Psoas muscle (tissue), 8 donors: Measurements from ENCODE around the gene DCUN1D2. TPM values are rescaled to one million over a fixed set of nuclear protein-coding genes. Genes with fewer than 3 reads are reported as not detected.

Experiments used
- ATAC-seq, 4 donors: fragments of 200-7000 bp; cut with Tn5 transposase; one replicate each; pipeline ENCODE4 v1.9.1; 2020; ENCODE audit warnings: moderate library complexity in 3 of 4, mild to moderate bottlenecking in 2 of 4
- DNase-seq, 2 donors: peaks; one replicate each; pipeline ENCODE4 v3.0.0-alpha.2; 2020
- H3K27ac ChIP-seq: fragments of 200-600 bp; one replicate; pipeline ENCODE4 v1.8.0; 2022
- H3K27me3 ChIP-seq, 3 donors: fragments of 200-600 bp in 1 of 3; one replicate each; pipeline versions ENCODE4 v1.6.1 to v1.8.0; 2013 to 2022; ENCODE audit warnings: low read length in 2 of 3, mild to moderate bottlenecking in 2 of 3, moderate library complexity in 1 of 3; ENCODE audit not compliant: insufficient read depth in 3 of 3
- H3K36me3 ChIP-seq, 2 donors: fragments of 200-600 bp in 1 of 2; one replicate each; pipeline versions ENCODE4 v1.6.1 to v1.8.0; 2013 to 2022; ENCODE audit warnings: low read depth in 1 of 2, mild to moderate bottlenecking in 1 of 2, moderate library complexity in 1 of 2; ENCODE audit not compliant: insufficient read depth in 1 of 2
- H3K4me1 ChIP-seq: fragments of 200-600 bp; one replicate; pipeline ENCODE4 v1.8.0; 2022
- H3K4me3 ChIP-seq: fragments of 200-600 bp; one replicate; pipeline ENCODE4 v1.8.0; 2022; ENCODE audit warnings: mild to moderate bottlenecking
- H3K9me3 ChIP-seq: fragments of 200-600 bp; one replicate; pipeline ENCODE4 v1.8.0; 2022
- CTCF ChIP-seq: fragments of 200-600 bp; IDR thresholded peaks from one replicate; pipeline ENCODE4 v1.8.0; 2022; ENCODE audit warnings: antibody characterized with exemption
- whole genome bisulfite sequencing, 3 donors: extraction: QIAGEN DNeasy Blood & Tissue Kit; methylation state at CpG; one replicate each; pipeline versions ENCODE4 v1.1.6 to v1.1.7; 2013; 5-methylcytosine and 5-hydroxymethylcytosine counted together
- intact Hi-C, 2 donors: fragments of 100-400 bp; cut with DNase I; formaldehyde crosslinking; loops; one replicate each; pipeline versions ENCODE4 v1.11.0 to v1.14.2; 2022
- polyA plus RNA-seq, 3 donors: library from polyadenylated mRNA; stranded (reverse); fragments of 200-250 nt; gene quantifications; one replicate each; pipeline ENCODE4 v1.2.3, GENCODE V29; 2013
- total RNA-seq, 4 donors: library from RNA; stranded (reverse); fragmentation: NEBNext Ultra II Directional in 2 of 4; extraction: Animal tissue kit (Norgen Biotek cat#: 25700) in 2 of 4; gene quantifications; one replicate each; pipeline versions ENCODE4 v1.2.1 to v1.2.4, GENCODE V29; 2021 to 2023
- donor health status: healthy with polysubstance abuse.
- donor health status: DM: no; HTN: no; CAD: no; lungs with moderate emphysema.
- donor health status: Bipolar disorder and iron deficiency.
- donor health status: healthy.
- donor health status: DM: yes; HTN: yes; CAD: no.
- donor health status: DM: no; HTN: no; CAD: no.
- donor health status: DM: no; HTN: no; CAD: no.
- donor health status: DM: yes; HTN: yes; CAD: no.

DCUN1D2 gene
- total and polyA plus RNA-seq, 7 donors = 32.4 to 151 (median 71.2) TPM

DNA sequence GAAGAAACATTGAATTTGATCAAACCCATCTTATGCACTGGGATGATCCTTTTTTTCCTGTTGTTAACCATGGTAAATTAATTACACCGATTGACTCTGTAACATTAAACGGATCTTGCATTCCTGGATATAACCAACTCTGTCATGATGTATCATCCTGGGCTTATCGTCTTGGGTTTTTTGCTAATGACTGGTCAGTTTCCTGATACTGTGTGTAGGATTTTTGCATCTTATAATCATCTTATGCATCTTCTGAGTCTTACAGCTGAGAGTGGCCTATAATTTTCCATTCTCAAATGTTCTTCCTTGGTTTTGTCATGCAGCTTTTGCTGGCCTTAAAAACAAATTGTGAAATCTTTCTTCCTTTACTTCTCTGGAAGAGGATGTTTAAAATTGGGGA lies 12.8 kb downstream of the DCUN1D2 start:
- H3K36me3 ChIP-seq = peaks cover 0 to 73% of the 10 kb centered on the region in 2 donors
- no peaks in the 10 kb centered on the region for H3K9me3 ChIP-seq
- intact Hi-C loops = no loop called here
- no peaks in the 10 kb centered on the region for H3K27me3 ChIP-seq
- ATAC-seq (no peak), DNase-seq (no peak)
- TF ChIP-seq CTCF = no peak
- H3K4me3 ChIP-seq = no peak overlapping the region
- H3K4me1 ChIP-seq = peaks cover 8% of the 10 kb centered on the region
- H3K27ac ChIP-seq = no peak overlapping the region
- 79 to 93% (median 81%) methylated on average over 3 of the region's 3 CpGs for WGBS, 3 donors

GRCh38 chr13:113476811-113477210 lies 13.7 kb downstream of the DCUN1D2 start:
- Histone ChIP-seq H3K9me3 (no peaks in the 10 kb centered on the region), H3K4me3 (no peak overlapping the region), H3K4me1 (no peaks in the 10 kb centered on the region), H3K27me3 (no peaks in the 10 kb centered on the region), H3K27ac (no peak overlapping the region), H3K36me3 (peaks cover 0 to 79% of the 10 kb centered on the region in 2 donors)
- ATAC-seq (no peak), DNase-seq (no peak)
- TF ChIP-seq CTCF = no peak
- intact Hi-C loops = no loop called here
- 97 to 98% (median 98%) methylated on average over 7 of the region's 7 CpGs for WGBS, 3 donors

DNA sequence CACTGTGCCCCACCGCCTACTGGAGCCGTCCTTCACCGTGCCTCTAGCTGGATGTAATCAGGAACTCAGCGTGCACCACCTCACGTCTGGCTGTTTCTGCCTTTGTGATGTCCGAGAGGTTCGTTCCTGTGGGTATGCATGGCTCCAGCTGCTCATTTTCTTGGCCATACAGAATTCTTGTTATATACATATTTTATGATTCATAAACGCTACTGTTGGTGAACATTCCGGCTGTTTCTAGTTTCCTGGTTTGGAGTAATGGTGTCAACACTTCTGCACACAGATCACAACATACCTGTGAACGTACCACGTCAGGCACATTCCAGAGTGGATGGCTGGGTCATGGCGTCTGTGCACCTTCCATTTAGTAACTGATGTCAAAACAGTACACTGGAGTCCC lies 14.6 kb downstream of the DCUN1D2 start:
- intact Hi-C loops = no loop called here
- Histone ChIP-seq H3K4me1 (no peaks in the 10 kb centered on the region), H3K9me3 (no peaks in the 10 kb centered on the region), H3K4me3 (no peak overlapping the region), H3K36me3 (peaks cover 0 to 84% of the 10 kb centered on the region in 2 donors), H3K27ac (no peak overlapping the region), H3K27me3 (no peaks in the 10 kb centered on the region)
- DNase-seq (no peak), ATAC-seq (no peak)
- no peak for TF ChIP-seq CTCF
- 89 to 94% (median 90%) methylated on average over 12 of the region's 12 CpGs for WGBS, 3 donors

GRCh38 chr13:113475280-113475679 lies 15.2 kb downstream of the DCUN1D2 start:
- Histone ChIP-seq H3K4me1 (no peaks in the 10 kb centered on the region), H3K9me3 (no peaks in the 10 kb centered on the region), H3K27me3 (no peaks in the 10 kb centered on the region), H3K27ac (no peak overlapping the region), H3K4me3 (no peak overlapping the region), H3K36me3 (peaks cover 0 to 79% of the 10 kb centered on the region in 2 donors)
- no peak for ATAC-seq
- 93 to 95% (median 94%) methylated on average over 11 of the region's 11 CpGs for WGBS, 3 donors
- no peak for DNase-seq
- intact Hi-C loops = no loop called here
- no peak for TF ChIP-seq CTCF

- no peak overlapping the region for H3K27ac ChIP-seq
- no peaks in the 10 kb centered on the region for H3K9me3 ChIP-seq
- no peak overlapping the region for H3K4me3 ChIP-seq
- H3K4me1 ChIP-seq = no peaks in the 10 kb centered on the region
- WGBS, 3 donors = 70 to 78% (median 74%) methylated on average over 10 of the region's 10 CpGs
- H3K27me3 ChIP-seq = no peaks in the 10 kb centered on the region
- peaks cover 0 to 68% of the 10 kb centered on the region in 2 donors for H3K36me3 ChIP-seq
- DNase-seq (no peak), ATAC-seq (peak in 3 of 4 donors; percentile 40 to 53 (median 44))
- intact Hi-C loops = no loop called here
- no peak for TF ChIP-seq CTCF
These were observed 16.3 kb downstream of the DCUN1D2 start for GRCh38 chr13:113474179-113474578.
